H1 (cell line): ENCODE data around the gene ZRANB2. TPM values are rescaled to one million over a fixed set of nuclear protein-coding genes. Genes with fewer than 3 reads are reported as not detected.

Source experiments
- CEBPB ChIP-seq: IDR thresholded peaks from 2 replicates; pipeline ENCODE4 v1.6.1; 2012; ENCODE audit warnings: low read depth, low read length
- CHD1 ChIP-seq: IDR thresholded peaks from 2 replicates; pipeline ENCODE4 v1.6.1; 2012; ENCODE audit warnings: low read depth, low read length, improper control_type of control experiment
- CHD2 ChIP-seq: IDR thresholded peaks from 2 replicates; pipeline ENCODE4 v1.6.1; 2012; ENCODE audit warnings: low read length, improper control_type of control experiment
- CTBP2 ChIP-seq: IDR thresholded peaks from 2 replicates; pipeline ENCODE4 v1.7.0; 2011; ENCODE audit warnings: borderline replicate concordance, mild to moderate bottlenecking, moderate library complexity, mixed read lengths, low read length; ENCODE audit not compliant: insufficient read depth, insufficient read length
- EP300 ChIP-seq, 2 experiments: IDR thresholded peaks; 1 replicate in 1 of 2; 2 replicates in 1 of 2; pipeline ENCODE4 v1.6.1; 2011 to 2012; ENCODE audit warnings: low read depth in 2 of 2, low read length in 2 of 2, mild to moderate bottlenecking in 2 of 2, borderline replicate concordance in 1 of 2, inconsistent platforms in 1 of 2, moderate library complexity in 1 of 2
- GTF2F1 ChIP-seq: IDR thresholded peaks from 2 replicates; pipeline ENCODE4 v1.6.1; 2012; ENCODE audit warnings: low read depth, low read length, improper control_type of control experiment, borderline replicate concordance
- KDM4A ChIP-seq: IDR thresholded peaks from one replicate; pipeline ENCODE4 v1.7.1; 2012; ENCODE audit warnings: low read depth, mild to moderate bottlenecking, moderate library complexity, low read length, inconsistent platforms; ENCODE audit not compliant: severe bottlenecking
- MAFK ChIP-seq: IDR thresholded peaks from 2 replicates; pipeline ENCODE4 v1.6.1; 2012; ENCODE audit warnings: low read depth, mild to moderate bottlenecking, improper control_type of control experiment, low read length
- NRF1 ChIP-seq: IDR thresholded peaks from 2 replicates; pipeline ENCODE4 v1.6.1; 2011; ENCODE audit warnings: mild to moderate bottlenecking, low read depth, low read length, improper control_type of control experiment
- polyA plus RNA-seq, 7 experiments: library from polyadenylated mRNA; depleted of rRNA in 3 of 7; stranded (reverse) in 5 of 7; unstranded in 2 of 7; fragments of >200 nt in 5 of 7; fragments of 200-250 nt in 2 of 7; gene quantifications; 1 replicate in 5 of 7; 2 replicates in 1 of 7; 4 replicates in 1 of 7; pipeline versions ENCODE4 v1.2.1 to v1.2.3, GENCODE V29; 2011 to 2013; ENCODE audit warnings: missing spikeins in 2 of 7, mixed read lengths in 2 of 7
- total RNA-seq: library from RNA; stranded (reverse); fragmentation: NEBNext Ultra II Directional; extraction: Animal tissue kit (Norgen Biotek cat#: 25700); gene quantifications from 2 replicates; pipeline ENCODE4 v1.2.1, GENCODE V29; 2021
- TF ChIP-seq, protein P1 (sequence below): IDR thresholded peaks from 2 replicates; pipeline ENCODE4 v1.6.1; 2012; ENCODE audit warnings: inconsistent platforms

Gene ZRANB2
- total and polyA plus RNA-seq, 2 of the 8 experiments (the other 6 are each of a cell fraction or from before 2014, with no cell fraction given): 35.8 to 103 TPM

DNA sequence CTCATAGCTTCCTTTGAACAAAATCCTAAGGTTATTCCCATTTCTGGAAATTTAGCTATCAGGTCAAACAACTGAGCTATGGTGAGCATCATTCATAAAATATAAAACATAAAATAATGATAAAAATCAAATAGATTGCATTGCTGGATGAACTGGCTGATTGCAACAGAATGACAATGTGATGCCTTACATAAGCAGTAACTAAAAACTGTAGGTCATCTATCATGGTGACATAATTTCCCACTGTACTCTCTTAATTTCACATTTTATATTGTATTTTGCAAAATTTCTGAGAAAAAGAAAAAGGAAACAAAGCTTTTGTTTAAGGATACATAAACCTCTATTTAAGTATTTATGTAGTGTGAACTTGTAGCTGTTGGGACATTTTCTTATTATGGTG lies 37.8 kb downstream of the ZRANB2 start (continued):
- TF ChIP-seq CHD2: no peak
- no peak for TF ChIP-seq MAFK
- TF ChIP-seq CEBPB: no peak
- TF ChIP-seq KDM4A: no peak
- TF ChIP-seq CTBP2: no peak
- no peak for TF ChIP-seq EP300 (IDR thresholded peaks at IDR 0.05; ENCODE audit: borderline replicate concordance in 1 of 2, low read depth in 2 of 2, low read length in 2 of 2)
- TF ChIP-seq GTF2F1: no peak
- no peak for TF ChIP-seq CHD1
- TF ChIP-seq, protein P1, sequence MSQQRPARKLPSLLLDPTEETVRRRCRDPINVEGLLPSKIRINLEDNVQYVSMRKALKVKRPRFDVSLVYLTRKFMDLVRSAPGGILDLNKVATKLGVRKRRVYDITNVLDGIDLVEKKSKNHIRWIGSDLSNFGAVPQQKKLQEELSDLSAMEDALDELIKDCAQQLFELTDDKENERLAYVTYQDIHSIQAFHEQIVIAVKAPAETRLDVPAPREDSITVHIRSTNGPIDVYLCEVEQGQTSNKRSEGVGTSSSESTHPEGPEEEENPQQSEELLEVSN: no peak
- no peak for TF ChIP-seq NRF1
